ENCODE measurements around the gene CPNE9. TPM values are rescaled to one million over a fixed set of nuclear protein-coding genes. Genes with fewer than 3 reads are reported as not detected.

Gene CPNE9
- total and polyA plus RNA-seq, 2 of the 13 experiments (the other 11 are each of a cell fraction or from before 2014, with no cell fraction given): 0.20 TPM; not detected in 1

GRCh38 chr3:9754678-9755077 is 51.0 kb downstream of the CPNE9 start:
- in situ Hi-C loops (cut with HindIII; ENCODE audit: extremely low pct_ligation_motif_present, low pct_unique_long_range_greater_than_20kb) (no loop called here), intact Hi-C loops (cut with micrococcal nuclease; ENCODE audit: unreplicated experiment) (no loop called here)
- no TSS peak for BruUV-seq (replicated peaks)
- H3K9ac ChIP-seq (ENCODE audit: insufficient read depth, low read depth, low read length): no peak overlapping the region
- H4K20me1 ChIP-seq (ENCODE audit: insufficient read depth, low read length): no peaks in the 10 kb centered on the region
- WGBS (ENCODE audit: low lambda C conversion rate): 94% methylated on average over 8 of the region's 8 CpGs
- no peaks in the 10 kb centered on the region for H3K9me3 ChIP-seq (ENCODE audit: low read length)
- no peak overlapping the region for H3K4me3 ChIP-seq (replicated peaks in 1 of 3; ENCODE audit: insufficient read depth in 1 of 3, low read depth in 2 of 3, low read length in 3 of 3)
- ATAC-seq (no peak), FAIRE-seq (no peak), DNase-seq (ENCODE audit: low spot score) (no peak)
- H3K4me2 ChIP-seq (ENCODE audit: low read depth, low read length): no peak overlapping the region
- H3K4me1 ChIP-seq (ENCODE audit: insufficient read depth, low read length): peaks cover 13% of the 10 kb centered on the region
- no peaks in the 10 kb centered on the region for H3K27me3 ChIP-seq (ENCODE audit: control insufficient read depth in 1 of 2, insufficient read depth in 2 of 2, low read length in 2 of 2)
- H2AFZ ChIP-seq (ENCODE audit: low read length): no peak overlapping the region
- peaks cover 14 to 54% of the 10 kb centered on the region in 2 experiments for H3K36me3 ChIP-seq (replicated peaks in 1 of 2; ENCODE audit: control insufficient read depth in 1 of 2, insufficient read depth in 2 of 2, low read length in 2 of 2)
- peaks cover 13% of the 10 kb centered on the region for H3K79me2 ChIP-seq (ENCODE audit: insufficient read depth, low read length)
- CTCF ChIA-PET (ENCODE audit: low intra/inter-chr PET ratio, low total read pairs): no interaction called here
- POLR2A ChIA-PET: interaction anchor here (1.4 to 1.8 kb wide), 3 partner anchors 14 to 22 kb away, joined by 3 to 6 read pairs (median 5); partner anchors contain the start of gene CAMK1
- H3K27ac ChIP-seq (ENCODE audit: extremely low read length, insufficient read depth, low read length): no peak overlapping the region
- TF ChIP-seq ARID4A (CRISPR knock-in tag; IDR thresholded peaks at IDR 0.05; ENCODE audit: borderline replicate concordance) (no peak), PCBP1 (IDR thresholded peaks at IDR 0.05; ENCODE audit: borderline replicate concordance, low read depth, low read length) (no peak), UBTF (CRISPR knock-in tag; IDR thresholded peaks at IDR 0.05) (no peak), CBFB (CRISPR knock-in tag; IDR thresholded peaks at IDR 0.05) (no peak), CENPBD1 (CRISPR knock-in tag; IDR thresholded peaks at IDR 0.05; ENCODE audit: borderline replicate concordance, low read depth) (no peak), FOXA3 (CRISPR knock-in tag; IDR thresholded peaks at IDR 0.05) (no peak), HNRNPL (IDR thresholded peaks at IDR 0.05; ENCODE audit: low read depth, low read length) (no peak)

Data from HepG2 (cell line).